Right forelimb (tissue), 1 donor: Measurements from ENCODE around the gene GNA12.
"Not testable (repeated sequence)": the region's sequence is repeated elsewhere in the genome, so short reads cannot be mapped to it uniquely, and the experiment has no call there.

Experiments
- DNase-seq: peaks from one replicate; pipeline ENCODE4 v3.0.0-alpha.2; 2018

The GNA12 gene

GRCh38 chr7:2743523-2744185 is 100.5 kb downstream of the GNA12 start:
- DNase-seq: not testable (repeated sequence)

GRCh38 chr7:2738766-2739549 is 105.2 kb downstream of the GNA12 start:
- DNase-seq: no peak

- DNase-seq: no peak
Measured at GRCh38 chr7:2737771-2738540, 106.2 kb downstream of the GNA12 start.

GRCh38 chr7:2737005-2737743 is 106.9 kb downstream of the GNA12 start:
- not testable (repeated sequence) for DNase-seq

- no peak for DNase-seq
Measured at GRCh38 chr7:2736411-2736914, 107.6 kb downstream of the GNA12 start.

- no peak for DNase-seq
Measured at GRCh38 chr7:2735744-2736143, 108.4 kb downstream of the GNA12 start.

- no peak for DNase-seq
Measured at GRCh38 chr7:2734751-2735571, 109.1 kb downstream of the GNA12 start.

- no peak for DNase-seq
Measured at GRCh38 chr7:2734084-2734686, 109.9 kb downstream of the GNA12 start.

- DNase-seq: no peak
Measured at GRCh38 chr7:2732959-2733584, 111.0 kb downstream of the GNA12 start.

GRCh38 chr7:2732388-2732787 is 111.7 kb downstream of the GNA12 start:
- no peak for DNase-seq

GRCh38 chr7:2730846-2731770 is 113.0 kb downstream of the GNA12 start:
- DNase-seq: no peak

- peak; percentile 50 for DNase-seq
Measured at GRCh38 chr7:2729893-2730716, 114.0 kb downstream of the GNA12 start.

- DNase-seq: peak; percentile 43
Measured at GRCh38 chr7:2729031-2729892, 114.8 kb downstream of the GNA12 start.

GRCh38 chr7:2728316-2729030 is 115.6 kb downstream of the GNA12 start:
- no peak for DNase-seq

- DNase-seq: not testable (repeated sequence)
Measured at GRCh38 chr7:2727206-2727605, 116.9 kb downstream of the GNA12 start.

GRCh38 chr7:2726316-2727018 is 117.6 kb downstream of the GNA12 start:
- no peak for DNase-seq
